GM10847 (cell line): ENCODE measurements around the gene ERRFI1.

Source experiments
- POLR2A ChIP-seq: IDR thresholded peaks from 2 replicates; pipeline ENCODE4 v1.6.1; 2011; ENCODE audit not compliant: insufficient read length; ENCODE audit errors: extremely low read depth

The ERRFI1 gene

GRCh38 chr1:7975212-7975865, 50.8 kb downstream of the ERRFI1 start:
- TF ChIP-seq POLR2A: no peak

GRCh38 chr1:7973086-7973485, 53.0 kb downstream of the ERRFI1 start:
- no peak for TF ChIP-seq POLR2A

GRCh38 chr1:7972285-7972684, 53.8 kb downstream of the ERRFI1 start:
- no peak for TF ChIP-seq POLR2A

- TF ChIP-seq POLR2A: no peak
These were observed 55.1 kb downstream of the ERRFI1 start for GRCh38 chr1:7971024-7971423.

- TF ChIP-seq POLR2A: no peak
These were observed 55.9 kb downstream of the ERRFI1 start for GRCh38 chr1:7970246-7970645.

GRCh38 chr1:7967651-7968050, 58.5 kb downstream of the ERRFI1 start:
- TF ChIP-seq POLR2A: no peak

- no peak for TF ChIP-seq POLR2A
These were observed 58.9 kb downstream of the ERRFI1 start for GRCh38 chr1:7967196-7967595.

- no peak for TF ChIP-seq POLR2A
These were observed 61.6 kb downstream of the ERRFI1 start for GRCh38 chr1:7964476-7964875.

- TF ChIP-seq POLR2A: no peak
These were observed 63.3 kb downstream of the ERRFI1 start for GRCh38 chr1:7962636-7963377.

GRCh38 chr1:7962014-7962335, 64.1 kb downstream of the ERRFI1 start:
- no peak for TF ChIP-seq POLR2A
